ENCODE data around the gene DDX6.
"Not testable (repeated sequence)": the region's sequence is repeated elsewhere in the genome, so short reads cannot be mapped to it uniquely, and the experiment has no call there.

- TF ChIP-seq CSDC2 (CRISPR knock-in tag; IDR thresholded peaks at IDR 0.05); ESRRG (CRISPR knock-in tag; IDR thresholded peaks at IDR 0.05); ISL1 (CRISPR knock-in tag; IDR thresholded peaks at IDR 0.05); TCF4 (CRISPR knock-in tag; IDR thresholded peaks at IDR 0.05; ENCODE audit: borderline replicate concordance); PATZ1 (CRISPR knock-in tag; IDR thresholded peaks at IDR 0.05; ENCODE audit: borderline replicate concordance); RARB (CRISPR knock-in tag; IDR thresholded peaks at IDR 0.05): not testable (repeated sequence)
Measured at GRCh38 chr11:118717733-118718132, 73.2 kb downstream of the DDX6 start.
